ENCODE measurements around the gene SPSB3.

Gene SPSB3

DNA sequence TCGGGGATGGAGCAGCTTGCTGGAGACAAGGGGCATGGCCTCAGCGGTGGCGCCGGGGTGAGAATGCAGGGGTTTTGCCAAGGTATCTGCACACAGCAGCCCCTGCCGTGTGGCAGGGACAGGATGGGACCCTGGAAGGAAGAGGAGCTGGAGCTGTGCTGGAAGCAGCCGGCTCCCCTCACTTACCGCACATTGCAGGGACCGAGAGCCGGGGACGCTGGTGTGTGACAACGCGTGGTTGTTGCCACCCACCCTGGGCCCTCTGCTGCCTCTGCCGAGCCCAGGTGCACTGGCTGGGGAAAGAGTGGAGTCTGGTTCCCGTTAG is 3.4 kb upstream of the SPSB3 start:
- no peak for TF ChIP-seq ARNTL (CRISPR knock-in tag; IDR thresholded peaks at IDR 0.05; ENCODE audit: borderline replicate concordance, low read depth)
- TF ChIP-seq OSR1 (CRISPR knock-in tag; IDR thresholded peaks at IDR 0.05) = no peak
- TF ChIP-seq ZNF8 (CRISPR knock-in tag; IDR thresholded peaks at IDR 0.05) = no peak
- no peak for TF ChIP-seq ZFP3 (CRISPR knock-in tag; IDR thresholded peaks at IDR 0.05)
- TF ChIP-seq, protein P1, sequence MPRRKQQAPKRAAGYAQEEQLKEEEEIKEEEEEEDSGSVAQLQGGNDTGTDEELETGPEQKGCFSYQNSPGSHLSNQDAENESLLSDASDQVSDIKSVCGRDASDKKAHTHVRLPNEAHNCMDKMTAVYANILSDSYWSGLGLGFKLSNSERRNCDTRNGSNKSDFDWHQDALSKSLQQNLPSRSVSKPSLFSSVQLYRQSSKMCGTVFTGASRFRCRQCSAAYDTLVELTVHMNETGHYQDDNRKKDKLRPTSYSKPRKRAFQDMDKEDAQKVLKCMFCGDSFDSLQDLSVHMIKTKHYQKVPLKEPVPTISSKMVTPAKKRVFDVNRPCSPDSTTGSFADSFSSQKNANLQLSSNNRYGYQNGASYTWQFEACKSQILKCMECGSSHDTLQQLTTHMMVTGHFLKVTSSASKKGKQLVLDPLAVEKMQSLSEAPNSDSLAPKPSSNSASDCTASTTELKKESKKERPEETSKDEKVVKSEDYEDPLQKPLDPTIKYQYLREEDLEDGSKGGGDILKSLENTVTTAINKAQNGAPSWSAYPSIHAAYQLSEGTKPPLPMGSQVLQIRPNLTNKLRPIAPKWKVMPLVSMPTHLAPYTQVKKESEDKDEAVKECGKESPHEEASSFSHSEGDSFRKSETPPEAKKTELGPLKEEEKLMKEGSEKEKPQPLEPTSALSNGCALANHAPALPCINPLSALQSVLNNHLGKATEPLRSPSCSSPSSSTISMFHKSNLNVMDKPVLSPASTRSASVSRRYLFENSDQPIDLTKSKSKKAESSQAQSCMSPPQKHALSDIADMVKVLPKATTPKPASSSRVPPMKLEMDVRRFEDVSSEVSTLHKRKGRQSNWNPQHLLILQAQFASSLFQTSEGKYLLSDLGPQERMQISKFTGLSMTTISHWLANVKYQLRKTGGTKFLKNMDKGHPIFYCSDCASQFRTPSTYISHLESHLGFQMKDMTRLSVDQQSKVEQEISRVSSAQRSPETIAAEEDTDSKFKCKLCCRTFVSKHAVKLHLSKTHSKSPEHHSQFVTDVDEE (CRISPR knock-in tag; IDR thresholded peaks at IDR 0.05) = no peak
- no peak for TF ChIP-seq BACH2 (CRISPR knock-in tag; IDR thresholded peaks at IDR 0.05; ENCODE audit: borderline replicate concordance)
- TF ChIP-seq CSDC2 (CRISPR knock-in tag; IDR thresholded peaks at IDR 0.05) = no peak
- TF ChIP-seq TCF4 (CRISPR knock-in tag; IDR thresholded peaks at IDR 0.05; ENCODE audit: borderline replicate concordance) = no peak
- no peak for TF ChIP-seq ISL1 (CRISPR knock-in tag; IDR thresholded peaks at IDR 0.05)
- no peak for TF ChIP-seq GLIS3 (CRISPR knock-in tag; IDR thresholded peaks at IDR 0.05)
- no peak for TF ChIP-seq ZC3H10 (CRISPR knock-in tag; IDR thresholded peaks at IDR 0.05)
- no peak for TF ChIP-seq RARB (CRISPR knock-in tag; IDR thresholded peaks at IDR 0.05)
- no peak for ATAC-seq

DNA sequence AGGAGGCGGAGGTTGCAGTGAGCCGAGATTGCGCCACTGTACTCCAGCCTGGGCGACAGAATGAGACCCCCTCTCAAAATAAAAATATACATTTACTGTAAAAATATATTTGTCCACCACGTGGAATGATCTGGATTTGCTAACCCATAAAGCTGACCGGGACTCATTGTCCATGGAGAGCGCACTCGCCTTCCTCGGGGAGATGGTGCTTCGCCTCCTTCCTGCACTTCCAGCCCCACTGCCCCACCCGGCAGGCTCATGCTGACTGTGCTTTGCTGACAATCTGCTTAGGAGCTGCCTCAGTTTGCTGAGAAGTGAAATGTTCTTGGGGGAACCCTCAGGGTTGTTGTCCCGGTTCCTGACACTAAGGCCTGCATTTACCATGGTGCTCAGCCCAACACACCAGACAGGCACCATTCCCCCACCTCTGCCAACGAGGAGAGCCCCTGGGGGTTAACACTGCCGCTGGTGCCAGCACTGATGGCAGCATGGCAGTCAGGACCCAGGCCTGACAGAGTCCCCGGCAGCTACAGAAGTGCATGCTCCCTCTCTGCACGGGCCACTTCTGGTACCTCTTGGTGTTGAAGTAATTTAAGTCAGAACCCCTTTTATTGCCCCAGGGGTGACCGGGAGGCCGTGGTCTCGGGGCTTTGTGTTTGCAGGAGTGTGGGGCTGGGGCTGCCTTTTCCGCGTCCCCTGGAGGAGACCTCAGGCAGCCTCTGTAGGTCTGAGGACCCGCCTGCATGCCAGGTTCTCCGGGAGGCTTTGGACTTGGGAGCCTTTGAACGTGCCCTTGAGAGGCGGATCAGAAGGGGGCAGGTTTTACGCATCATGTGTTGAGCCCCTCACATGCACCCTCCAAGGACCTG is 2.8 kb upstream of the SPSB3 start:
- ATAC-seq = no peak
- no peak for TF ChIP-seq ZNF8 (CRISPR knock-in tag; IDR thresholded peaks at IDR 0.05)
- TF ChIP-seq POU6F1 (CRISPR knock-in tag; IDR thresholded peaks at IDR 0.05; ENCODE audit: borderline replicate concordance, low read depth) = no peak
- TF ChIP-seq ZNF70 (CRISPR knock-in tag; IDR thresholded peaks at IDR 0.05) = no peak
- TF ChIP-seq ZFP30 (CRISPR knock-in tag; IDR thresholded peaks at IDR 0.05) = no peak
- TF ChIP-seq OSR1 (CRISPR knock-in tag; IDR thresholded peaks at IDR 0.05) = no peak
- no peak for TF ChIP-seq CSDC2 (CRISPR knock-in tag; IDR thresholded peaks at IDR 0.05)
- no peak for TF ChIP-seq ARNTL (CRISPR knock-in tag; IDR thresholded peaks at IDR 0.05; ENCODE audit: borderline replicate concordance, low read depth)
- no peak for TF ChIP-seq ZNF565 (CRISPR knock-in tag; conservative IDR thresholded peaks at IDR 0.05; ENCODE audit: low read depth)
- TF ChIP-seq GLIS3 (CRISPR knock-in tag; IDR thresholded peaks at IDR 0.05) = no peak
- TF ChIP-seq ESRRG (CRISPR knock-in tag; IDR thresholded peaks at IDR 0.05) = no peak
- TF ChIP-seq ISL1 (CRISPR knock-in tag; IDR thresholded peaks at IDR 0.05) = no peak
- no peak for TF ChIP-seq TCF4 (CRISPR knock-in tag; IDR thresholded peaks at IDR 0.05; ENCODE audit: borderline replicate concordance)
- no peak for TF ChIP-seq BACH2 (CRISPR knock-in tag; IDR thresholded peaks at IDR 0.05; ENCODE audit: borderline replicate concordance)

DNA sequence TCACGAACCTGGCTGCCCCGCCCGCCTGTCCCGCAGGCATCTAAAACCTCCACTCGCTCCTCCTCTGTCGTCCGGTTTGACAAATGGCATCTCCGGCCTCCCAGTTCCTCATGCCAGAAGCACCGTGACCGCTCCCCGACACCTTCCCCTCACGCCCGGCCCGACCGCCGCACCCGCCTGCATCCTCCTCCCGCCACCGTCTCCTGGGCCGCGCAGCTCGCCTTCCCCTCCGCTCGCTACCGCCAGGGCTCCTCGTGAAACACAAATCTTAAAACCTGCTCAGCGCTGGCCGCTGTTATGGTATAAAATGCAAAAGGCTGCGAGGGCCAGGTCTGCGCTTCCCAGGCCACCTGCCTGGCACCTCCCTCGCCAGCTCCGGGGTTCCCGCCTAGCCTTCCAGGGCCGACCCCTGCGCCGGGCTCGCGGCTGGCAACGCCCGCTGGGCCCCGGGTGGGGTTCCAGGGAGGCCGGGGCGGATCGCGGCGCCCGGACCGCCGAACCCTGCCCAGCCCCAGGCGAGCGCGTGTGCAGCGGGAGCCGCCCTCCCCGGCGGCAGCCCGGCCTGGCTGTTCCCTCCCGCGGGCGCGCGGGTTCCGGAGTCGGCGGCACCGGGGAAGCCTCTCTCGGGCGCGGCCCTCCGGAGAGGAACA is 488 bp downstream of the SPSB3 start:
- TF ChIP-seq CSRNP3 (CRISPR knock-in tag; IDR thresholded peaks at IDR 0.05) = no peak
- no peak for TF ChIP-seq ESRRG (CRISPR knock-in tag; IDR thresholded peaks at IDR 0.05)
- TF ChIP-seq ISL1 (CRISPR knock-in tag; IDR thresholded peaks at IDR 0.05) = no peak
- TF ChIP-seq OSR1 (CRISPR knock-in tag; IDR thresholded peaks at IDR 0.05) = no peak
- no peak for TF ChIP-seq ARNTL (CRISPR knock-in tag; IDR thresholded peaks at IDR 0.05; ENCODE audit: borderline replicate concordance, low read depth)
- no peak; the same call in 2 of the 3 replicates for ATAC-seq

DNA sequence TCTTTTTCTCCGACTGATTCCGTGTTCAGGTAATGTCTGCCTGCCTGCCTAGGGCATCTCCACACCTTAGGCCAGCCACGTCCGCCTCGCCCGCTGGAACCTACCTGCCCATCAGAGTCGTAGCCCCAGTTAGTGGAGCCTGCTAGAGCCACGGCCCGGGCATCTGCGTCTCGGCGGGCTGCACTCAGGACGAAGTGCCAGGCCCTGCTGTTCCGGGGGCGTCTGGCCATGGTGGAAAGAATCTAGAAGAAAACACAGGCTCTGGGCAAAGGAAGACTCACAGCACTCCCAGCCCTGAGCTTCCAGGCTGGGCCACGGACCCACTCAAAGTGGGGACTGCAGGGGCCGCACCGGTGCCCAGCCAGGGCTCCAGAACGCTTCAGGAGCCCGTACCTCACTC is 1.1 kb downstream of the SPSB3 start:
- no peak for ATAC-seq
- TF ChIP-seq, protein P2, sequence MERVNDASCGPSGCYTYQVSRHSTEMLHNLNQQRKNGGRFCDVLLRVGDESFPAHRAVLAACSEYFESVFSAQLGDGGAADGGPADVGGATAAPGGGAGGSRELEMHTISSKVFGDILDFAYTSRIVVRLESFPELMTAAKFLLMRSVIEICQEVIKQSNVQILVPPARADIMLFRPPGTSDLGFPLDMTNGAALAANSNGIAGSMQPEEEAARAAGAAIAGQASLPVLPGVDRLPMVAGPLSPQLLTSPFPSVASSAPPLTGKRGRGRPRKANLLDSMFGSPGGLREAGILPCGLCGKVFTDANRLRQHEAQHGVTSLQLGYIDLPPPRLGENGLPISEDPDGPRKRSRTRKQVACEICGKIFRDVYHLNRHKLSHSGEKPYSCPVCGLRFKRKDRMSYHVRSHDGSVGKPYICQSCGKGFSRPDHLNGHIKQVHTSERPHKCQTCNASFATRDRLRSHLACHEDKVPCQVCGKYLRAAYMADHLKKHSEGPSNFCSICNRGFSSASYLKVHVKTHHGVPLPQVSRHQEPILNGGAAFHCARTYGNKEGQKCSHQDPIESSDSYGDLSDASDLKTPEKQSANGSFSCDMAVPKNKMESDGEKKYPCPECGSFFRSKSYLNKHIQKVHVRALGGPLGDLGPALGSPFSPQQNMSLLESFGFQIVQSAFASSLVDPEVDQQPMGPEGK (CRISPR knock-in tag; IDR thresholded peaks at IDR 0.05; ENCODE audit: borderline replicate concordance) = no peak
- TF ChIP-seq TOX (CRISPR knock-in tag; IDR thresholded peaks at IDR 0.05; ENCODE audit: borderline replicate concordance) = no peak
- TF ChIP-seq PPARA (CRISPR knock-in tag; IDR thresholded peaks at IDR 0.05; ENCODE audit: borderline replicate concordance) = no peak
- no peak for TF ChIP-seq ZFP3 (CRISPR knock-in tag; IDR thresholded peaks at IDR 0.05)
- TF ChIP-seq, protein P1 (CRISPR knock-in tag; IDR thresholded peaks at IDR 0.05) = no peak
- TF ChIP-seq SNAI2 (CRISPR knock-in tag; IDR thresholded peaks at IDR 0.05) = no peak
- no peak for TF ChIP-seq ZNF8 (CRISPR knock-in tag; IDR thresholded peaks at IDR 0.05)
- no peak for TF ChIP-seq BACH2 (CRISPR knock-in tag; IDR thresholded peaks at IDR 0.05; ENCODE audit: borderline replicate concordance)
- TF ChIP-seq GLIS3 (CRISPR knock-in tag; IDR thresholded peaks at IDR 0.05) = no peak
- TF ChIP-seq ARNTL (CRISPR knock-in tag; IDR thresholded peaks at IDR 0.05; ENCODE audit: borderline replicate concordance, low read depth) = no peak

All from SK-N-SH treated with all-trans-retinoic acid at 6 μM for 48 hours (cell line).